CD4-positive, alpha-beta T cell treated with Interleukin-12 subunit alpha and Interleukin-12 subunit beta, for 1 hour (primary cell): ENCODE data around the gene TNNI3K.

Experiments
- DNase-seq: peaks from one replicate; pipeline ENCODE4 v3.0.0-alpha.2; 2020

TNNI3K gene

DNA sequence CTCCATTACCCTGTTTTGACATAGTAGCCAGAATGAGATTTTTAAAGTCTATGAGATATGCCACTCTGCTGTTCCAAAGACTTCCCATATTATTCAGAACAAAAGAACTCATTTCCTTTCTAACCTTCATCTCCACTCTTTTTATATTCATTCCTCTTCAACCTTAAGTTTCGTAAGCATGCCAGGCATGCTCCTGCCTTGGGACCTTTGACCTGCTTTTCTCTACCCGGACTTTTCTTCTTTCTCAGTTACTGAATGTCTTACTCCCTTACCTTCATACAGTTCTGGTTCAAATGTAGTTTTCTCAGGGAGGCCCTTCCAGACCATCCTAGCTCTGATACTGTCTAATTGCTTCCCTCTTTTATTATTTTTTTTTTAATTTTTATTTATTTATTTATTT, 81.1 kb downstream of the TNNI3K start:
- DNase-seq, result no peak

DNA sequence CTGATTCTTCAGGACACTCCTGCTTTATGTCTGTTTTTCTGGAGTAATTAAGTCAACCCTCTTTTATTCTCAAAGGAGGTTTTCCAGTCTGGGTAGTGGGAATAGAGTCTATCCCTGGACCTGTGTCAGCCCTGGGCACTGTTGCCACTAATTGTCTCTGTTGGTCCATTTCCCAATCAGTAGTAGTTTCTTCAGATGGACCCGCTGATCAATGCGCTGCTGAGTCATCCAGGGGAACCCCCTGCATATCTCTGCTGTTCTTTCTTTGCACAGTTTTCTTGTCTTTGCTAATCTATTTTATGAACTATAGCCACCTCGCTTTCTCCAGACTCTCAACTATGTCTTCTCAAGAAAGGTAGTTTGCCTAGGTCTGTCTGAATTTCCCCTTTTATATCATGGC, 82.5 kb downstream of the TNNI3K start:
- DNase-seq, result no peak

DNA sequence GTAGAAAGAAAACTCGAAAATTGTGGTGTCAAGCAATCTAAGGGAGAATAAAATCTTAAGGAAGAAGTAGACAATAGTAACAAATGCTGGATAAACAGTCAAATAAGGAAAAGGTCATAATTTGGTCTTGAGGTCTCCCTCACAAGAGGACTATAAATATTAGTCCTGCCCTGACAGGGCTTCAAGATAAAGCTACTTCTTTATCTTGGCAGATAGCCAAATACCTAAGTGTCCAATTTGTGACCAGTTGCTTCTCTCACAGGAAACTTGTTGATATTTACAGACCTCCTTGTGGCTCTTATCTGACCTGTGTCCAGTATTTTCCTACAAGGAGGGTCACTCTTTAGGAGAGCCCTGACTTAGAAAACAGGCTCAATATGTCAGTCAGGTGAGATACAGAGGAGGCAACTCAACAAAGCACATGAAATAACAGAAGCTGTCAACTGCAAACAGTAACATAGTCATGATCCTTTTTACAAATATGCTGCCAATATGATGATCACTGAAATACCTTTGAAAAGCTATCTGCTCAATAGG, 88.8 kb downstream of the TNNI3K start:
- DNase-seq, result no peak

DNA sequence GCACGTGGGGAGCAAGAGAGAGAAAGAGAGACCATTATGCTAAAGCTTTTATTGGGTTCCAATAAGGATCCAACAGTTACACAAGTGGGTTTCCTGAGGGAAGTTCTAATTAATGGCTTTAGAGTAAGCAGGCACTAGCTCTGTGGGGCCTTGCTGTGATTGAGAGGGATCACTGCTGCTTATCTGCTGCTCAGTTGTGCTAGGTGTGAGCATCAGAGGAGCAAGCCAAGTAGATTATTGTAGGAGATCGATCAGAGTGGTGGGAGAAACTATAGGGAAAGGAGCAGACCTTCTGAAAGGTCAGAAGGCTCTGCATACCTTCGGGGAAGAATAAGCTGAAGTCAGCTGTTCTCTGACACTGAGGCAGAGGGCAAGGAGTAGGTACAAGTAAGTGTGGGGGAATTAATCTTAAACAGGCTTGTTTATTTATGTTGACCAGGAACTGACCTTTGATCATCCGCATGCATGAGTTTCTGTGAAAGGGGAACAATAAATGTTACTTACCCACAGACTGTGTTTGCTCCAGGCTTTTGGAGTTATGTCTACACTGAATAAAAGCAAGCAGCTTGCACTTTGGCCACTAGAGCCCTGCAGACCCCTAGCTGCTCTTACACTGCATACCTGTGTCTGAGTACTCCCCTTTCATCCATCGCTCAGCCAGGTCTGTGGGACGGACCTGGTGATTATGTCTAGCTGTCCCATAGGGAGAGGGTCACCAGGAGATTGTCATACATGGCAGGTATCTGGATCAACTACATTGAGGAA, 89.7 kb downstream of the TNNI3K start:
- DNase-seq, result no peak

DNA sequence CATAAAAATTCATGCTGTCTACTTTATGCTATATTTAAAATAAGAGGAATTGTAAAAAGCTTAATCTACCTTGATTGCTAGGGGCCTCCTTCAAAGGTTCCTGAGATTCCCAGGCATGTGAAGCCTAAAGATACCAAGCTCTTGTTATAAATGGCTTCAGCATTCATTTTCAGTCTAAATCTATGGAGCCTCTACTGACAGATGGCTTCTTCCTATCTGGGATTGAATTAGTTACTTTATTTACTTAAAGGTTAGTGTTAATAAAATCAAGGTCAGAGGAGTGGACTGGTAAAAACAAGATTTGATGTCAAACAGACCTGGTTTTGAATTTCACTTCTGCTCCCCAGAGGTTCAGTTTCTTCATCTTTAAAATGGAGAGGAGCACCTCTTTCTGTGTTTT, 93.7 kb downstream of the TNNI3K start:
- no peak for DNase-seq

DNA sequence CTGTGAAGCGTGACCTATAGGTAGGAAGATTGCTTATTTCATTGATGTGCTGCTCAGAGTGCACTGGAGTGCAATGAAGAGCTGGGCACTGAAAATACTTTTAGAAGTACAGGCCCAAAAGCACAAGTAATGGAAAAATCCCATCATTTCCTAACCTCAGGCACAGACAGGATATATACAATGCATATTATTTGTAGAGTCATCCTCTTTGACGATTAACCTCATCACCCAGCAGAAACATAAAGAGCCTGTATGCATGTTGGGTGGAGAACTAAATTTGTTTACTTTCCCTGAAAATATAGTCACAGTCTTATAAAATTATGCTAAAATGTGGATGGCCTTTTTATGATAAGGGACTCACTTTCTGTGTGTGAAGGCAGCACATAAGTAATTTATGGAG, 98.1 kb downstream of the TNNI3K start:
- DNase-seq, result no peak

DNA sequence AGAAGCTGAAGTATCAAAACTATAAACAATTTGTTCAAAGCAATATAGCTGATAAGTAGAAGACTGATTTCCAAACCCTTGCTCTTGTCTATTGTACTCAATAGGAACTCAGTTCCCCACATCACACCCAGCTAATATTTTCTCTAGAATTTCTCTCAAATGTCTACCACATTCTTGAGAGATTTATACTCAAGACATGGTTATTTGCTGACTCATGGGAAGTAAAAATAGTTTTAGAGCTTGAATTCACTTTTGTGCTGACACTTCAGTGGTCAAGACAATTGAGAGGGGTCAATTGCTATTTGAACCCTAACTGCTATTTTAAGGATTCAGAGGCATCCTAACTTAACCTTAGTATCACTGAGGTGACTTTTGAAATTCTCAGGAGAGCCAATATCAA, 99.0 kb downstream of the TNNI3K start:
- DNase-seq, result no peak

DNA sequence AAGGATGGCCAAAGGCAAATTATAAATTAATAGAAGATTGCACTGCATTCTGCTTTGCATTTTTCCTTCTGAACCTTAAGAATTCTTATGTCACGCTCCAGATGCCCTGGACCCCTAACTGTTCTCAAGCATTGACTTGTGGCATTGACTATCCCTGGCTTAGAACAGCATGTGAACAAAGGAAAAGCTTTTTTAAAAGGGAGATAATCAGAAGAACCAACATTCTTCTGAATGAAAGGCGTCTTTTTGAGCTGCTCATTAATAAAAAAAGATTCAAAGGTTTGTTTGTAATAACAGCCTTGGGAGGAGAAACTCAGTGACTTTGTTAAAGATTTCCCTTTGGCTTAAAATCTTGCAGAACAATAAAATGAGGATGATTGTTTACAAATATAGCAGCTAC, 105.5 kb downstream of the TNNI3K start:
- no peak for DNase-seq

DNA sequence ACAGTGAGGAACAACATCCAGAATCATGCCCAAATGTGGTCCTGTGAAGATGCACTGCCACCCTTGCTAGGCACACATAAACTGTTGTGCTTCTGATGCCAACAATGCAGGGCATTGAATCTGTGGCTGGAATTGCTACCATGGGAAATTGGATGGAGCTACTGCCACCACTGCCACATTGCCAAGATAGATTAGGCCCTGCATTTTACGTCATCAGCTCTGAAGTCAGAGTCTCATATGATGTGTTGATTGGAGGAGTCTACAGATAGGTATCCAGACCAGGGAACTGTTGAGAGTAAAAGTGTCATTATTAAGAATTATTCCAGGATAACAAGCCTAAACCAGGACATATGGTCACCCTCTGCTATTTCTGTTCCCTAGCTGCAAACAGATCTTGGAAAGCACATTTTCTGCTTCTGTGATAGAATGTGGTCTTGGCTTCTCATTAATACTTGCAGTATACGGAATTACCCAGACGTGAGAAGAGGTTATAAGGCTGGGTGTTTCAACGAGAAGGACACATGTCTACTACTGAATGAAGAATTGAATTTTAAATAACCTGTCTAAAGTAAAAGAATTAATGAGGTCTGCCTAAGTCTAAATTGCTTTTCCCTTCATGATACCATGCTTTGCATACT, 106.6 kb downstream of the TNNI3K start:
- no peak for DNase-seq

DNA sequence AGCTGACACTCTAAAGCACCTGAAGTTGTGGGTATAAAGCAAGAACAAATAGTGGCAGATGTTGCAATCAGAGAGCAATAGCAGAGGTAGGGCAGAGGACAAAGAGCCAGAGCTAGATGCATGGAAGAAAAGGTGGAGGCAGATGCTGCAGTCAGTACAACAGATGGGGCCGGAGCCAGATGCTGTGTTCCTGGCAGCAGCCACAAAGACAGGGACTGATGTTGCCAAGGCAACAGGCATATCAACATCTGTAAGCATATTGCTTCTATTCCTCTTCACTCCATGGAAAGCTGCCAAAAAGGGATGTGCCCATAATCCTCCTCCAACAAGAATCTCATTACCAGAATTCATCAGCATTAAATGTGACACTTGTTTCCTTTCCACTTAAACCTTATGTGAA, 108.0 kb downstream of the TNNI3K start:
- no peak for DNase-seq

DNA sequence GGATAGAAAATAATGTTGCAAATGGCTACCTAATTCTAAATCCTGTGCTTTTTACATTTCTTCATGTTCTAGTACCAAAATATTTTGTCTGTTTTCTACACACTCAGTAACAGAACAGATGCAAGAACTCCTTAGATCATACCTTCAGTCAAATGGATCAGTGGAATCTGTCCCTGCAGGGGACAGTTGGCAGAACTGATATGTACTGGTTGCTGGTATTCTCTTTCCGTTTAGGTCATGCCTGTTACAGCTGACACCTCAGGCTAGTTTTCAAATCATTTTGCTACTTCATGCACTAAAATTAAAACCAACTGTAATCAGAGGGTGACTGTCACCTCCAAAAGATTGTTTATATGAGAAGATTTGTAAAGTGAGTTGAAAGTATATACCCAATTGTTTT, 109.2 kb downstream of the TNNI3K start:
- no peak for DNase-seq

DNA sequence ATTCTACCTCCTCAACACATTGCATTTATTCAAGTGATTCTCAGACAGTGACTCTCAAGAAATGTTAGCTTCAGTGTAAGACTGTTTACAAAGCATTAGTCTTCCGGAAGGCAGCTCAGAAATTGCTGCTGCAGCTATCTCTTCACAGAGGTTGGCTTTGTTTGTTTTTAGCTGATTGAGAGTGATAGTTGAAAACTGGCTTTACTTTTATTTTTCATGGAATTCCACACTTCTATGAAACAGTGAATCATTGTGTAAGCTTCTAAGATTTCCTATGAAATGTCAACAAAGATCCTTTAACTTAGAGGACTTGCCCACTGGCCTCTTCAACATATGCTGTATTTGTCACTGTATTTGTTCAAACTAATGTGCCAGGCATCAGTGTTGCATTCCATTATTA, 121.3 kb downstream of the TNNI3K start:
- DNase-seq, result no peak

DNA sequence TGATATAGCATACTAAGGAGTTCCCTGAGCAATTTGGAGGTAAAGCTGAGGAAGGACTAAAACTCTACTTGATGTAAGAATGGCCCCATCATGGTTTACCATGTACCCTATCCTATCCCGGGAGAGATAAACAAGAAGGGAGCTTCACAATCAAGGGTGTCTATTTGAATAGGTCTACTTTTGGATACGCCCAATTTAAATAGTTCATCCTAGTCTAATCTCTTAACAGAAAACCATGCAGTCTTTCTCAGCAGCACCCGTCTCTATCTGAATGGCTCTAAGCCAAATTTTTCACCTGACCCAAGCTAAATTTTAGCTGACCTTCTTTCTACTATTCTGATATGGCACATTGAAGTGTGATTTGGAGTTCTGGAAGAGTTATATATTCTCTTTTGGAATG, 122.0 kb downstream of the TNNI3K start:
- no peak for DNase-seq

DNA sequence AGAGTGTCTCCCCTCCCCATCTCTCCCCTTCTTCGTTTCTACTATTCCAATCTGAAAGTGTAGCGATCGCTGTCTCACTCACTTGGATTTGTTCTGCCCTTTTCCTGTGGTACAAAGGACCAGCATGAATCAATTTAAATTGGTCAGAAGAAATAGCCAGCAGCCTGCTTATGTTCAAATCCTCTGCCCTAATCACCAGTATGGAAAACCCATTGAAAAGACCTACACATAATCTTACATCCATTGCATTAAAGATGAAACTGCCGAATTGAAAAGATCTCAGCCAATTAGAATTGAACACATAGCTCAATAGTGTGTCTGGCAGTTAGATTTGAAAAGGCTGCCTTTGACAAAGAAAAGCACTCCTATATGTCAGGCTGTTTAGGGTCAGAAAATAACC, 122.6 kb downstream of the TNNI3K start:
- DNase-seq, result no peak

DNA sequence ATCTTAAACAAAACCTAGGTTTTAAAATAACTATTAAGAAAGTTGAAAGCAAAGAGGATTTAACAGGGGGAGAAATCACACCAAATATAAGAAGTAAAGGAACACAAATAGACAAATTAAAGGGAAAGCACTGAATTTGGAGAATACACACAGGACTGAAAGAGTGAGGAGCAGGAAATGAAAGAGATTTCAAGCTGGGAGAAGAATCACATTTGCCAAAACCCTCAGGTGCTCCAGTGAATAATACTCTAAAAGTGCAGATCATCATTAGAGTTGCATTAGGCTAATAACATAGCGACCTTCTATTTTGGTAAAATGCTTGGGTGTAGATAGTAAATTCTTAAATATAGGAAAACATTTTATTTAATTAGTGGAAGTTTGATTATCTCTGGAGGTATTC, 127.5 kb downstream of the TNNI3K start:
- no peak for DNase-seq

DNA sequence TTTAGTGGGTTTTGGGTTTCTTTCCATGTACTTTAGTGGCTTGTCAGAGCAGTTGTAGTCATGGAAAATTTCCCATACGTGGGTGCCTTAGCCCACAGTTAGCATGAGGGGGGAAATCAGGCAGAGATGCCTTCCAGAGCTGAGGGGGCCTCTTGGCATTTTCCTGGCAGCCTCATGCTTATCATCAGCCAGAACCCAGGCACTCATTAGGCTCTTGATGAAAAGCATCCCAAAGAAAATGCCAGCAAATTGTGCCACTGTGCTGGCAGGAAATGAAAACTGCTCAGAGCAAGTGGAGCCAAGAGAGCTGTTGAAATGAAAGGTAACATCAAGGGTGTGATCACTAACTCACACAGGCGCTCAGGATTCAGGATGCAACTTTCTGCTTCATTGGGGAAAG, 128.0 kb downstream of the TNNI3K start:
- no peak for DNase-seq

DNA sequence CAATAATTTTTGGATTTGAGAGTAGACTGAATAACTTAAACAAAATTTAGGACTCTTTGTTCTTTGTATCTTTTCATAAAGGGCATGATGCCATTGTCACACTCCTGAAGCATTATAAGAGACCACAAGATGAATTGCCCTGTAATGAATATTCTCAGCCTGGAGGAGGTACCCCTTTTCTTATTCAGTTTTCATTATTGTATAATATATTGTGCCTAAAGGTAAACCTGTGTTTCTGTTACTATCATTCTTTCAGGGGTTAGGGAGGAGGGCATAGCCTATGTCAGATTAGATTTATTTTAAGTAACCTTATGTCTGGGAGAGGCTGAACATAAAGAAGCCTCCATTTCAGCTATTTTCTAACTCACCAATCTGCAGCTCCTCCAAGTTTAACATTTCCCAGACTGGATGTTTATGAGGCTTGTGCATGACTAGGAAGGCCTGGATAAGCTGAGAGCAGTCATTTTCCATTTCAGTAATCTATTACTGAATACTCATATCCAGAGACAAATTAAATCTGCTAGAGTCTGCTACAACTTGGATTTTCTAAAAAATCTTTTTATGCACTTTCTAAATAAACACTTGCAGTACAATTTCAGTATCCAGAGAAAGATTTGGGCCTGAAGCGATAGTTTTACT, 132.1 kb downstream of the TNNI3K start:
- DNase-seq, result no peak

DNA sequence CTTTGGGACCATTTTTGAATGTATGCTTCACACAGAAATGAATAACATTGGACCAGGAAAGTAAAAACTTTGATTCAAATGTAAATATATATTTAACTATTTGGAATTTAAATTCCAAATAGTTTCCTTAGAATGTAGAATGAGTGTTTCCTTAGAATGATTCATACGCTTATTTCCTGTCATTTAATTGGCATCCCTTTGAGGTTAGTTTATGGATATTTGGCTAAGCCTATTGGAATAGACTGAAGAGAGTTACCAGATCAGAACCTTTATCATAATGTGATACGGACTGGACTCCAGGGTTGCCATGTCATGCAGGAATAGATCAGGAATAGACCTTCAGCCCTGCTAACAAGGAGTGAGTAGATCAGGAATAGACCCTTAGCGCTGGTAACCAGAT, 133.1 kb downstream of the TNNI3K start:
- no peak for DNase-seq

DNA sequence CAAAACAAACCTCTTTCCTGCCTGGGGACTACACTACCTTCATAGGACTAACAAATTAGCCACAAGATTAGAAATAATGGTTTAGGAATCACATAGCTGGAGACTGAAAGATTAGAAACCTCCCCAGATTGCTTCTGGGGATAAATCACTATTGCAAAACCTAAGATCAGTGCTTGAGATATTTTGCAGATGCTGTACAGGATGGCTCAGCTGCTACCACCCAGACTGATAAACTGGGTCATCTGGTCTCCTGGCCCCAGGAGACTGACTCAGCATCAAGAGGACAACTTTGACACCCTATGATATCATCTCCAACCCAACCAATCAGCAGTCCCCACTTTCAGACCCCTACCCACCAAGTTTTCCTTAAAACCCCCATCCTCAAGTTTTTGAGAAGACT, 140.2 kb downstream of the TNNI3K start:
- DNase-seq, result no peak

DNA sequence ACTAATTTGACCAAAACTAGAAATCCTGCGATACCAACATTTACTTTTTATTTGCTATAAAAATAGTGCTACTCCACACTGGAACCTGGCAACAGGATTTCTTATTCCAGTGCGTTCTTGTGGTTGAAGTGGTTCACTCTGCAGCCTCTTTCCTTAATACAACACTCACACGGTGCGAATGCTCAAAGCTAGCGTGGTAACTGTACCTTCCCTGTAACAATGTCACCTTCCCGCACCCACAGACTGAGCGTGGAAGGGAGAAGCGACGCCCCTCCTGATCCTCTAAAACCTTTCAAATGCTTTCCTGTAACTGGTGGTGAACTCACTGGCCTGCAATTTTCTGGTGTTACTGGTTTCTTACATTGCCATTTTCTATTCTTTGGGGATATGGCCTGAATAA, 145.1 kb downstream of the TNNI3K start:
- DNase-seq, result no peak

DNA sequence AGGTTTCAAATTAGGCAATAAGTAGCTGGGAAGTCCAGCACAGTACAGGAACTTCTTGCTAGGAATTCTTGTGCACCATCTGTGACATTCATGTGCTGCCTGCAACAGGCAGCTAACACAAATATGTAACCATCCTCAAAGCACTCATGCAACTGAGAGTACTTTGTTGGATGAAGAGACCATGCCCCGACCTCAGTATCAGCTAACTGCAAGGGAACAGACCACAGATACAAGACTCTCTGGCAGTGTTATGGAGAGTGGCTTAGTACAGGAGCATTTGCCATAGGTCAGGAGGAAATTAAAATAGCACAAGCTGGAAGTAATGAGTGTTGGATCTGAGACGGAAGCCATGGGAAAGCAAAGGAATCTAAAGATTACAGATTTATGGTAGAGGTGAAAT, 153.7 kb downstream of the TNNI3K start:
- no peak for DNase-seq

DNA sequence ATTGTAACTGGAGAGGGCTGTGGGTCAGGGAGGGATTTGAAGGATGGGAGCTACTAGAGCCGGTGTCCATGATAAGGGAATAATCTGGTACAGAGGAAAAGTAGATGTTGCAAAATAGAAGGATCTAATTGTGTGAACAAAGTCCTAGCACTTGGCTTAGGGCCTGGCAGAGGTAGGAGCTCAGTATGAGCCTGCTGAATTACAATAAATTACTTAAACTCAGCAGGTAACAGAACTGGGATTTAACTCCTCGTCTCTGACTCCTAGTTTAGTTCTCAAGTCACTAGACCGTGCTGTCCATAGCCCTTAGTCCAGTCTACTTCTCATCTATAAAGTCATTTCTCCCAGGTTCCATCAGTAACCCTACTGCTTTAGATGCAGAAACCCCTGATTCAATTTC, 157.0 kb downstream of the TNNI3K start:
- no peak for DNase-seq

DNA sequence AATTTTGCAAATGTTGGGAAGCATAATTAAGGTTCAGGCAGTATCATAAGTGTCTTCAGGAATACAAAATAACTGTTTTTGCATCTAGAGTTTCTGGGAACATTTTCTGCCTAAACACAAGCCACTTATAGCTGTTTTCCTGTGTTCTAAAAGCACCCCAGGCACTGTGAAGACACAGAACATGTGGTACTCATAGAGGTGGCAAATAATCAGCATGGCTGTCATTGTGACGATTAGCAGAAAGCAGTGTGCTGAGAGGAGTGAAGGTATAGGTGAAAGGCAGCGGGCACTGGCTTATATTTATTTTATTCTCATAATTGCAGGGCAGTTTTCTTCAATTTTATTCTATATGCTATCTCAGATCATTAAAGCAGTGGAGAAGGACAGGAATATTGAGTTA, 157.7 kb downstream of the TNNI3K start:
- no peak for DNase-seq

DNA sequence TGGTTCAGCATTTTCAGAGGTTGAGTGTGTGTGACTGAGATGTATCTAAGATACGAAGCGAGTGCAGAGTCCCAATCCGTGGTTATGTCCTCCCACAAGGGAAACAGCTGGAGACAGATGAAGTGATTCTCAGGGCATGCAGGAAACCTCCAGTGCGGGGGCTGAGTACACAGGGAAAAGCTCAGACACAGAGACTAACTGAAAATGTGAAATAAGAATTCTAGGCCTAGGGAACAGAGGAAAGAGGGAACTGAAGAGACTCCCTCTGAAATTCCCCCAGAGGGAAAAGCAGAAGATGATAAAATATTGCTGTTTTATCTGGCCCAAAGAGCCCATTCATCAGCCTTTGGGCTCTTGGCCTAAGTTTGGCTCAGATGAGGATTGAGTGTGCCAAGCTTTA, 160.4 kb downstream of the TNNI3K start:
- DNase-seq, result no peak
